Left ventricle myocardium inferior (tissue), 1 donor: ENCODE results near the gene FNDC3B. TPM values are rescaled to one million over a fixed set of nuclear protein-coding genes. Genes with fewer than 3 reads are reported as not detected.

ENCODE experiments used
- DNase-seq: peaks from one replicate; pipeline ENCODE4 v3.0.0-alpha.2; 2020
- H3K27ac ChIP-seq: fragments of 200-600 bp; replicated peaks from 2 replicates; pipeline ENCODE4 v1.8.0; 2021
- H3K27me3 ChIP-seq: fragments of 200-600 bp; 2 replicates; pipeline ENCODE4 v1.8.0; 2021; ENCODE audit warnings: low read depth
- H3K36me3 ChIP-seq: fragments of 200-600 bp; 2 replicates; pipeline ENCODE4 v1.8.0; 2021
- H3K4me1 ChIP-seq: fragments of 200-600 bp; 2 replicates; pipeline ENCODE4 v1.8.0; 2021
- H3K4me3 ChIP-seq: fragments of 200-600 bp; 2 replicates; pipeline ENCODE4 v1.8.0; 2021; ENCODE audit warnings: mild to moderate bottlenecking, moderate library complexity
- H3K9me3 ChIP-seq: fragments of 200-600 bp; replicated peaks from 2 replicates; pipeline ENCODE4 v1.8.0; 2021
- intact Hi-C: fragments of 100-400 bp; cut with micrococcal nuclease; formaldehyde crosslinking; loops from one replicate; pipeline ENCODE4 v1.11.0; 2022
- total RNA-seq: library from RNA; stranded (reverse); fragmentation: NEBNext Ultra II Directional; extraction: Animal tissue kit (Norgen Biotek cat#: 25700); gene quantifications from one replicate; pipeline ENCODE4 v1.2.1, GENCODE V29; 2021
- TF ChIP-seq, protein P1 (sequence below): fragments of 200-600 bp; IDR thresholded peaks from 2 replicates; pipeline ENCODE4 v1.8.0; 2021; ENCODE audit warnings: antibody characterized with exemption, mild to moderate bottlenecking, borderline replicate concordance
- donor health status: DM: no; HTN: yes; CAD: no; lungs with severe emphysema.

The FNDC3B gene
- total RNA-seq, 1 donor from 2014 or later, result 75.7 TPM

- Histone ChIP-seq H3K4me1 (no peaks in the 10 kb centered on the region), H3K4me3 (no peak overlapping the region), H3K27me3 (peaks cover 11% of the 10 kb centered on the region), H3K27ac (no peak overlapping the region), H3K36me3 (no peaks in the 10 kb centered on the region), H3K9me3 (no peaks in the 10 kb centered on the region)
- TF ChIP-seq, protein P1, sequence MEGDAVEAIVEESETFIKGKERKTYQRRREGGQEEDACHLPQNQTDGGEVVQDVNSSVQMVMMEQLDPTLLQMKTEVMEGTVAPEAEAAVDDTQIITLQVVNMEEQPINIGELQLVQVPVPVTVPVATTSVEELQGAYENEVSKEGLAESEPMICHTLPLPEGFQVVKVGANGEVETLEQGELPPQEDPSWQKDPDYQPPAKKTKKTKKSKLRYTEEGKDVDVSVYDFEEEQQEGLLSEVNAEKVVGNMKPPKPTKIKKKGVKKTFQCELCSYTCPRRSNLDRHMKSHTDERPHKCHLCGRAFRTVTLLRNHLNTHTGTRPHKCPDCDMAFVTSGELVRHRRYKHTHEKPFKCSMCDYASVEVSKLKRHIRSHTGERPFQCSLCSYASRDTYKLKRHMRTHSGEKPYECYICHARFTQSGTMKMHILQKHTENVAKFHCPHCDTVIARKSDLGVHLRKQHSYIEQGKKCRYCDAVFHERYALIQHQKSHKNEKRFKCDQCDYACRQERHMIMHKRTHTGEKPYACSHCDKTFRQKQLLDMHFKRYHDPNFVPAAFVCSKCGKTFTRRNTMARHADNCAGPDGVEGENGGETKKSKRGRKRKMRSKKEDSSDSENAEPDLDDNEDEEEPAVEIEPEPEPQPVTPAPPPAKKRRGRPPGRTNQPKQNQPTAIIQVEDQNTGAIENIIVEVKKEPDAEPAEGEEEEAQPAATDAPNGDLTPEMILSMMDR, result no peak
- intact Hi-C loops, result no loop called here
- DNase-seq, result no peak
These were observed 368.5 kb downstream of the FNDC3B start for GRCh38 chr3:172407872-172408271.

GRCh38 chr3:172410702-172411477, 371.5 kb downstream of the FNDC3B start:
- Histone ChIP-seq H3K9me3 (no peaks in the 10 kb centered on the region), H3K27ac (no peak overlapping the region), H3K4me3 (no peak overlapping the region), H3K4me1 (no peaks in the 10 kb centered on the region), H3K36me3 (no peaks in the 10 kb centered on the region), H3K27me3 (peaks cover 11% of the 10 kb centered on the region)
- TF ChIP-seq, protein P1, result no peak
- no peak for DNase-seq
- intact Hi-C loops, result no loop called here

GRCh38 chr3:172411478-172411947, 372.1 kb downstream of the FNDC3B start:
- TF ChIP-seq, protein P1, result no peak
- H3K4me1 ChIP-seq, result no peaks in the 10 kb centered on the region
- H3K36me3 ChIP-seq, result no peaks in the 10 kb centered on the region
- no peak overlapping the region for H3K27ac ChIP-seq
- H3K4me3 ChIP-seq, result no peak overlapping the region
- DNase-seq, result no peak
- H3K9me3 ChIP-seq, result no peaks in the 10 kb centered on the region
- peaks cover 11% of the 10 kb centered on the region for H3K27me3 ChIP-seq
- intact Hi-C loops, result no loop called here

GRCh38 chr3:172415323-172415722, 375.9 kb downstream of the FNDC3B start:
- TF ChIP-seq, protein P1, result no peak
- Histone ChIP-seq H3K9me3 (peaks cover 16% of the 10 kb centered on the region), H3K4me1 (no peaks in the 10 kb centered on the region), H3K36me3 (no peaks in the 10 kb centered on the region), H3K4me3 (no peak overlapping the region), H3K27ac (no peak overlapping the region), H3K27me3 (peaks cover 11% of the 10 kb centered on the region)
- intact Hi-C loops, result no loop called here
- no peak for DNase-seq

- no peaks in the 10 kb centered on the region for H3K36me3 ChIP-seq
- no peak overlapping the region for H3K27ac ChIP-seq
- H3K27me3 ChIP-seq, result peaks cover 37% of the 10 kb centered on the region
- no peaks in the 10 kb centered on the region for H3K4me1 ChIP-seq
- H3K4me3 ChIP-seq, result no peak overlapping the region
- H3K9me3 ChIP-seq, result peaks cover 7% of the 10 kb centered on the region
- TF ChIP-seq, protein P1, result no peak
- DNase-seq, result no peak
- intact Hi-C loops, result no loop called here
These were observed 398.3 kb downstream of the FNDC3B start for GRCh38 chr3:172437713-172438112.
